GM03348 (cell line): Measurements from ENCODE around the gene GATAD2A.

Experiments used
- DNase-seq: peaks from one replicate; pipeline ENCODE4 v3.0.0; 2012; ENCODE audit warnings: low spot score

GATAD2A gene

DNA sequence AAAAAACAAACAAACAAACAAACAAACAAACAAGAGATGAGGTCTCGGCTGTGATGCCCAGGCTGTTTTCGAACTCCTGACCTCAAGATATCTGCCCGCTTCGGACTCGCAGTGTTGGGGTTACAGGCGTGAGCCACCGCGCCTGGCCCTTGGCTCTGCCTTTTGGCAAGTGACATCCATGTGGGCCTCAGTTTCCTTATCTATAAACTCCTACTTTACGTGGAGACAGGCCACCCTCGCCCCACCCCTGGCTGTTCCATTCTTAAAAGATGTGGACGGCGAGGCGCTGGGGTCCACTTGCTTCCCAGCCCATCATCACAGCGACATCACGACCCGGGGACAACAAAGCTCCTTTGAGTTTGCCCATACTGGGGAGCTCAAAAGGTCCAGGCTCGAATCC is 108.2 kb downstream of the GATAD2A start:
- DNase-seq: no peak

DNA sequence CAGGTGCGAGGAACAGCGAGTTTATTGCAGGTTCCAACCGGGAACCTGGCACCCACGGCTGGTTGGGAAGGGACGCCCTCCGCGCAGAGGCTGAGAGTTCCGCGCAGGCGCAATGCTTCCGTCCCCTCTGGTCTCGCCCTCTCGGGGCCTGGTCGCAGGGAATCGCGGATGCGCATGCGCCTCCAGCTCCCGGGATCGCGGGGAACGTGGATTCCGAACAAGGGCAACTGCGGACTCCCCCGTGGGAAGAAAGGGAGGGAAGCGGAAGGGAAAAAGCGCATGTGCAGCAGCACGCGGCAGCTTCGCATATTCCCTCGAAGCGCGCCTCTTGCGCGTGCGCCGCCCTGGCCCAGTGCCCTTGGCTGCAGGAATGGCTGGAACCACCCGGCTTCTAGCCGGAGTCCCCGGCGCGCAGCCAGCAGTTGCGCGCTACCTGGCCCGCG is 108.8 kb downstream of the GATAD2A start:
- peak; percentile 72 for DNase-seq

DNA sequence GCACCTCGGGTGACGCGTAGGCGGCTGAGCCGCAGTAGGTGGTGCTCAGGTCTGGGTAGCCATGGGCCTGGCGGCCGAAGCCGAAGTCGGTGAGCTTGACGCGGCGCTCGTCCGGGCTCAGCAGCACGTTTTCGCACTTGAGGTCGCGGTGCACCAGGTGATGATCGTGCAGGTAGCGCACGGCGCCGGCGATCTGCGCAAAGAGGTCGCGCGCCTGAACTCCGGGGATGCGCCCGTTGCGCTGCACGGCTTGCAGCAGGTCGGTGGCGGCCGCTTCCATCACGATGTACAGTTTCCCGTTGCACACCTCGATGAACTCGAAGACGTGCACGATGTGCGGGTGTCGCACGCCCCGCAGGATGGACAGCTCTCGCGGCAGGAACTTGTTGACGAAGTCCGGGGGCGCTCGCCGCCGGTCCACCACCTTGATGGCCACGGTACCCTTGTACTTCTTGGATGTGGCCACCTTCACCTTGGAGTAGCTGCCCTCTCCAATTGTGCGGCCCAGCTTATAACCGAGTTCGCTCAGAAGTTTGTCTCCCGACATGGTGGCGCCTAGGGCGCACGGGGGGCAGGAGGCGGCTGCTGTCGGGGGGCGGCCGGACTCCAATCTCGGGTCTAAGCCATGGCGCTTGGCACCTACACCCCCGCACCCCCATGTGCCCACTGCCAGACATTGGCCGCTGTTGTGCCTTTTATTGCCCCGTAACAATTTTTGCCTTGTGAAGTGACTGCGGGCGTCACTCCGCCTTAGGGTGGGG is 109.6 kb downstream of the GATAD2A start, which contains the start of gene TSSK6:
Gene TSSK6, minus strand, starts transcription at position 668 of the 761 bp plus-strand sequence. Its CDS starts 121 bp downstream, at position 547.
- no peak for DNase-seq

DNA sequence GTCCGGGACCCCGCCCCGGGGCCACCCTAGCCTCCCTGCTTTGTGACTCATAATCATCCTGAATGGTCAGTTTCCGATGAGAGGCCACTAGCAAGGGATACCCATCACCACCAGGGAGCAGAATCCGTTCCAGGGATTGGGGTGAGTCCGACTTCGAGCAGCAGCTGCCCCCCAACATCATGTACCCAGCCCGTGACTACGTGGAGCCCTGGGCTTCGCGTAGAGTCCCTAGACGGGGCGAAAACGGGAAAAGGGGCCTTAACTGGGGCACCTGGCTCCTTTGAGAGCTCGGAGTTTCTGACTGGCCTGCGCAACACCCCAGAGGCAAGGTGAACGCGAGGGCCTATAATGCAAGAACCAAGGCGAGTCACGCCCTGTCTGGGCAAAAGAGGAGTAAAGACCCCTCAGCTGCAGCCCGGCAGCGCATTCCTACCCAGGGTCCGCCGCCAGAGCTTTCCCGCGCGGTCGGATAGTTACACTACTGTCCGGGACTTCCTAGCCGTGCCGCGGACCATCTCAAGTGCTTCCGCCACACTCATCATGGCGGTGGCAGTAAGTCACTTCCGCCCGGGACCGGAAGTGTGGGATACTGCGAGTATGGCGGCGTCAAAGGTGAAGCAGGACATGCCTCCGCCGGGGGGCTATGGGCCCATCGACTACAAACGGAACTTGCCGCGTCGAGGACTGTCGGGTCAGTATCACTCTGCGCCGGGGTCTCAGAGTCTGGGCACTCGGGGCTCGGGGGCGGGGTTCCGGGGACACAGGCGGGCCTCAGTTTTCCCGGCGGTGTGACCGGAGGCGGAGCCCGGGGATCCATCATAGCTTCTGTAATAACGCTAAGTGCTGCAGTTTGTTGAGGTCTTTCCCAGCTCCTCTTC is 110.4 kb downstream of the GATAD2A start, which contains the start of gene NDUFA13:
Gene NDUFA13, plus strand, starts transcription at position 584 of the 878 bp plus-strand sequence. Its CDS starts 14 bp downstream, at position 598.
- DNase-seq: peak; percentile 95

DNA sequence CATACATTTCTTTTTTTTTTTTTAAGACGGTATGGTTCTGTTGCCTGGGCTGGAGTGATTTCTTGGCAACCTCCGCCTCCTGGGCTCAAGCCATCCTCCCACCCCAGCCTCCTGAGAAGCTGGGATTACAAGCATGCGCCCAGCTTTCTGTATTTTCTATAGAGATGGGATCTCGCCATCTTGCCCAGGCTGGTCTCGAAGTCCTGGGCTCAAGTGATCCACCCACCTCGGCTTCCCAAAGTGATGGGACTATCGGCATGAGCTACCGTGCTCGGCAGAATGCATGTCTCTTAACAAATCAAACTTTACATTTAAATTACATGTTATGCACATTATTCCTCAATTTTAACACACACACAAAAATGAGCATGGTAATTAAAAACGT is 111.8 kb downstream of the GATAD2A start:
- DNase-seq: no peak

DNA sequence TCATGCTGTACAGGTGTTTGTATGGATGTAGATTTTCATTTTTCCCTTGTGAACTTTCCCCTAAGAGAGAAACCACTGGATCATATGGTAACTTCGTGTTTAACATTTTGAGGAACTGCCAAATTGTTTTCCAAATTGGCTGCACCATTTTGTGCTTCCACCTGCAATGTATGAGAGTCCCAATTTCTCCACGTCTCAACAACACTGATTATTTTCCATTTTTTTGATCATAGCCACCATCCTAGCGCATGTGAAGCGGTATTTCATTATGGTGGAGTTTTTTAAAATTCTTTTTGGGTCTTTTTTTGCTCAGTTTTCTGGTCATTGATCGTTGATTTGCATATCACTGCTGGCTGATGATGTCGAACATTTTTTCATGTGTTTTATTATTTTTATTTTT is 115.5 kb downstream of the GATAD2A start:
- no peak for DNase-seq

DNA sequence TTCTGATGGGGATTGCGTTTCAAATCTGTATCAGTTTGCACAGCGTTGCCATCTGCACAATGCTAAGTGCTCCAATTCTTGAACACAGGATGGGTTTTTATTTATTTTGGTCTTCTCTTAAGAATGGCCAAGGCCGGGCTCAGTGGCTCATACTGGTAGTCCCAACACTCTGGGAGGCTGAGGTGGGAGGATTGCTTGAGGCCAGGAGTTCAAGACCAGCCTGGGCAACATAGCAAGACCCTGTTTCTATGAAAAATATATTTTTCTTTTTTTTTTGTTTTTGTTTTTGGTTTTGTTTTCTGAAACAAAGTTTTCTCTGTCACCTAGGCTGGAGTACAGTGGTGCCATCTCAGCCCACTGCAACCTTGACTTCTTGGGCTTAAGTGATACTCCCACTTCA is 117.7 kb downstream of the GATAD2A start:
- no peak for DNase-seq

DNA sequence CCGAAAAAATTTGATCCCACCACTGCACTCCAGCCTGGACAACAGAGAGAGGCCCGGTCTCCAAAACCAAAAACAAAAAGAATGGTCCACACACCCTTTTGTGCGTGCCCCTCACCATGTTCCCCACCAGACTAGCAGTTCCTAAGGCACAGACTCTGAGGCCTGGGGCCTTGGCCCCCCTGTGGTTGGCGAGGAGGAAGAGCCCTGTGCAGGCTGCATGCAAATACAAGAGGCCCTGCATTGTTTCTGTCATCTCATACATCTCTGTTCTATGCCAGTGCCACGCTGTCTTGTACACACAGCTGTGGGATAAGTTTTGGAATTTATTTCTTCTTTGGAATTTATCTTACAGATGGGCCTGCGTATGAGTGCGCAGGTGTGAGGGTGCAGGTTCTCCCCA is 118.6 kb downstream of the GATAD2A start:
- no peak for DNase-seq

DNA sequence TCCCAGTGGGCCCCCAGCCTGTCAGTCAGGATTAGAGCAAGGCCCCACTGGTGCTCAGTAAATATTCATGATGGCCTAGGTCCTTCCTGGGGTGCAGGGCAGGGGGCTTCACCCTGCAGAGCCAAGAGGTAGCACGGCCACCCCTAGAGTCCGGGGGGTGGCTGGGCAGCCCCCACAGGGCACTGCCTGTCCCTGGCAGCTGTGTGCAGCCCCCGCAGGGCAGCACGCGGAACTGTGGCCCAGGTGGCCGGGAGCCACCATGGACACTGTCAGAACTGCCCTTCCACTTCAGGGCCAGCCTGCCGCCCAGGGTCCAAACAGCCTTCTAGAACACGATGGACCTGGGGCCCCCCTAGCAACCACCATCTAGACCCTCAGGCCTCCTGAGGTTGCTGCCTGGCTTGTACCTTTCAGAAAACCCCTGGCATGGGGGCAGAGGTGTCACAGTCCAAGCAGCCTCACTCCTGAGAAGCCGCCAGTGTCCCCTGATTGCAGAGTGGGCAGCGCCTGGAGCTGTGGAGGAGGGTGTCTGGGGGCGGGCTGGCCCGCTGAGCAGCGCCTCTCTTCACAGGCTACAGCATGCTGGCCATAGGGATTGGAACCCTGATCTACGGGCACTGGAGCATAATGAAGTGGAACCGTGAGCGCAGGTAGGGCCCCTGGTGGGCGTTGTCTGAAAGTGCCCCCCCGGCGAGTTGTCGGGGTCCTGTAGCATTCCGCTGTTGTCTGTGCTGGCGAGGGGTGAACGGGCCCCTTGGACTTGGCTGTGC is 120.3 kb downstream of the GATAD2A start:
- no peak for DNase-seq

DNA sequence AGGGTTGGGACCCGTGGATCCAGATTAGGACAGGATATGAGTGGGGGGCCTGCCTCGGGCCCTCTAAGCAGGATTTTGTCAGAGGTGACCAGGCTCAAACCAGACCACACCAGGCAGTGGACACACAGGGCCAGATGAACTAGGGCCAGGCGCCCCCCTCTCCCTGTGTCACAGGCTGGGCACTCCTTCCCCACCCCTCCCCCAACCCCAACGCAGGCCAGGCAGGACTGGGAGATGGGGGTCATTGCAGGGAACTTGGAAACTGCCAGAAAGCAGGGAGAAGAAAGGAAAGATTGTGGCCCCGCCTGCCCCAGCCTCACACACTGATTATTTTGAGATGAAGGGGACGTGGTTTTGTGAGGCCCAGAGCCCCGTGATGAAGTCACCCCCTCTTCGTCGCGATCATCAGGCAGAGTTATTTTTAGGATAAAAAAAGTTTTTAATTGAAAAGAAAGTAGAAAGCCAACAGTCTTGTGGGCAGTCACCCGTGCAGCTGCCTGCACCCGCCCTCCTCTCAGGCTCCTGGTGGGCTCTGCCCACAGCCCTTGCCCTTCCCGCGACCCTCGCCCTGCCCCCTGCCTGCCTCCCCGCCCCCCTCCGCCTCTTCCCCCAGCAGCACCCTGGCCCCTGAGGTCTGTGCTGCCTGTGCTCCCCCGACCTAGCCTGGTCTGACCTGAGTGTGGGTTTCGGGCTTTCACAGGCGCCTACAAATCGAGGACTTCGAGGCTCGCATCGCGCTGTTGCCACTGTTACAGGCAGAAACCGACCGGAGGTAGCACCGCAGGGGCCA is 121.3 kb downstream of the GATAD2A start:
- DNase-seq: no peak

DNA sequence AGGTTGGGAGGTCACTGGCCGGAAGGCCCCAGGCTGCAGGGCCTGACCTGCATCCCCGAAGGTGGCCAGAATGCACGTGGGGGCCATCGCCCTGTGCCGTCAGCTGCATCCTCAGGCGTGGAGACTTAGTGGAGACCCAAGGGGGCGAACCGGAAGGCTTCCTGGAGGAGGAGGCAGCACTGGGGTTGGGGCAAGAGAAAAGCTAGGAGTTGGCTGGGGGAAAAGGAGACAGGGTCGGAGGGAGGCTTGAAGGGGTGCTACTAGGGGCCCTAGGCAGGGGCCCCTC is 121.8 kb downstream of the GATAD2A start:
- DNase-seq: no peak

DNA sequence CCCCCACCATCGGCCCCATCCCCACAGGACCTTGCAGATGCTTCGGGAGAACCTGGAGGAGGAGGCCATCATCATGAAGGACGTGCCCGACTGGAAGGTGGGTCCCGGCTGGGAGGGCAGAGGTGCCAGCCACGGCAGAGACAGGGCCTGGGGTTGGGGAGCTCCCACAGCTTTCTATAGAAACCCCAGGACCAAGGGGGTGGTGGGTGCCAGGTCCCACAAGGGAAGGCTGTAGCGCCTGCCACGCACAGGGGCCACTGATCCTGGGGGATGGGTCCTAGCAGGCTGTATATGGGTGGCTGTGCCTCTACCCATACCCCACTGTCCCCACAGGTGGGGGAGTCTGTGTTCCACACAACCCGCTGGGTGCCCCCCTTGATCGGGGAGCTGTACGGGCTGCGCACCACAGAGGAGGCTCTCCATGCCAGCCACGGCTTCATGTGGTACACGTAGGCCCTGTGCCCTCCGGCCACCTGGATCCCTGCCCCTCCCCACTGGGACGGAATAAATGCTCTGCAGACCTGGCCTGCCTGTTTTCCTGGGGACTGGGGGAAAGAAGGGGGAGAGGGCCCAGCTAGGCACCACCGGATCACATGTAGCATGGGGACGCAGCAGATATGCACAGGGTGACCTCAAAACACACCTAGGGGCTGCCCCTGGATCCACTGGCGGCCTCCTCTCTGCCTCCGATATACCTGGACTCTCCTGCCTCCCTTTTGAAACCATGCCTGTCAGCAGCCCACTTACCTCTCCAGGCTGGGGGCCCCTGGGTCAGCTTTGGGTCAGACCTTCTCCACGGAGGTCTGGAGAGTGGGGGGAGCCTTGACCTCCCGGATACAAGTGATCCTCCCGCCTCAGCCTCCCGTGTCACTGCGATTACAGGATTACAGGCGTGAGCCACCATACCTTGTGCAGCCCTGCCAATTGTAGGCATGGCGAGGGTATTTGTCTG is 122.5 kb downstream of the GATAD2A start:
- DNase-seq: no peak

DNA sequence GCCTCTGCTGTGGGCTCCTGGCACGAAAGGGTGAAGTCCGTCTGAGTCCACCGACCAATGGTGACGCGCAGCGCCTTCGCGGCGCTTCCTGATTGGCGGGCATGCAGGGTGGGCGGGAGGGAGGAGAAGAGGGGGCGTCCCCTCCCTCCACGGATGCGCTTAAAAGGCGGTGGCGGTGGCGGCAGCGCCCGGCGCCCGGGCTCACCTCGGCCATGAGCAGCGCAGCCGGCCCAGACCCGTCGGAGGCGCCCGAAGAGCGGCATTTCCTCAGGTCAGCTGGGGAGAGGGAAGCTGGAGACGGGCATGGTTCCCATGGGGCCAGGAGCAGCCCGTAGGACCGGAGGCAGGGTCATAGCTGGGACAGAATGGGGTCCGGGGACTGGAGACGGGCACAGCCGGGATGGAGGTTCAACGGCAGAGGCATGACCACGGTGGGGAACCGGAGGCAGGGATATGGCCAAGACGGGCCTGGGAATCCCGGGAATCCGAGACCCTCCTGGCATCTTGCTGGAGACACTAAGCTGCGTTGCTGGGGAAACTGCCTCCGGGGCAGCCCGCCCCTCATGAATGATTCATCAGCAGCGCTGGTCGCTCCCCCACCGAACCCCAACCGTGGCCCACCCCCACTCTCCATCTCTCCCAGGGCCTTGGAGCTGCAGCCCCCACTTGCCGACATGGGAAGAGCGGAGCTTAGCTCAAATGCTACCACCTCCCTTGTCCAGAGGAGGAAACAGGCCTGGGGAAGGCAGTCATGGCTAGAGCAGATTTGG is 123.4 kb downstream of the GATAD2A start, which contains the start of gene YJEFN3:
Gene YJEFN3, plus strand, starts transcription at position 191 of the 770 bp plus-strand sequence. Its CDS starts 22 bp downstream, at position 213.
- no peak for DNase-seq

DNA sequence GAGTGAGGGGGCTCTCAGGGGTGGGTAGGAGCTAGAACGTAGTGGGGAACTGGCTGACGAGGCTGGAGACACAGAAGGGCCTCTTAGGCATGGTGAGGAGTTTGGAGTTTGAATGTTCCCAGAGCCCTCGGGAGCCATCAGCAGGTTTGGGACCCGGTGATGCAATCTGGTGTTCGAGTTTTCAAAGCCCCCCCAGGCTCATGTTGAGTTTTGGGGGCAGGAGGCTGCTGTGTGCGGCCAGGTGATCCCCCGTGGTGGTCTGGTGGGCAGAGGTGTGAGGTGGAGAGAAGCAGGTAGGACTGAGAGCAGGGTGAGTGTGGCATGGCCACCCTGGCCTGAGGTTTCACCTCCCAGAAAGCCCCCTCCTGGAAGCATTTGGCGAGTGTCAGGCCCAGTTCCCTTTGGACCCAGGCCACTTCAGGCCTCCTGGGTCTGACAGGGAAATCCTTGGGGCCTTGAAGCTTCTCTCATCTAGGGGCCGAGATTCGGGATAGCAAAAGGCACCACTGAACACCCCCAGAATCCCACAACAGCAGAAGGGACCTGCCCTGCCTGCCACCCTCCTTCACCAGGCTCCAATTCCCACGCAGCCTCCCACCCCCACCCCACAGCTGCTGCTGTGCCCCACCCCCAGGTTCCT is 124.4 kb downstream of the GATAD2A start:
- DNase-seq: no peak

DNA sequence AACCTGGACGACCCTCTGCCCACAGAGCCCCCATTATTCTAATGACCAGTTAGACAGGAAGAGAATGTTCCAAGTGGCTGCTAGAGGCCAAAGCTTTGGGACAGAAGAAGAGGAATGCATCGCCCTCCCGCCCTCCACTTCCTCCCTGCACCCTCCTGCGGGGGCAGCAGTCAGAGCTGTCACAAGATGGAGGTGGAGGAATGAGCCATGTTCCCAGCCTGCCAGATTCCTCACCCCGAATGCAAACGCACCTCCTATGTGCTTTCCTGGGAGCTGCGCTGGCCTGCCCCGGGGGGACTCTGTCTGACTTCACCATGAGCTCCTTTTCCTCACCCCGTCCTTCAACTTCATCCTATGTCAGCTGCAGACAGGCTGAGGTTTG is 124.9 kb downstream of the GATAD2A start:
- DNase-seq: peak; percentile 61

DNA sequence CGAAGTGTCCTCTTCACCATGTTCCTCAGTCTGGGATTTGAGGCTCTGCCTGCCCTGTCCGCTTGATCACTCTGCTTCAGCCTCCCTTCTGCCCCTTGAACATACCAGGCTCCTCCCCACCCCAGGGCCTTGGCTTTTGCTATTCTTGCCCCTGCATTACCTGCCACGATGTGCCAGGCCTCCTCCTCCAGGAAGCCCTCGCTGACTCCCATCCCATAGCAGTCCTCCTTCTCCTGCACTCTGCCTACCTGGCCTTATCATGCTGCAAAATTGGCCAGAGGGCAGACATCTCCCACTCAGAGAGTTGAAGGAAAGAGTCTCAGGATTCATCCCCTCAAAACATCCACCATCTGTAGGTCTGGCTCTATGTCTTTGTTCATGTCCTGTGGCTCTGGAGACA is 125.4 kb downstream of the GATAD2A start:
- no peak for DNase-seq

DNA sequence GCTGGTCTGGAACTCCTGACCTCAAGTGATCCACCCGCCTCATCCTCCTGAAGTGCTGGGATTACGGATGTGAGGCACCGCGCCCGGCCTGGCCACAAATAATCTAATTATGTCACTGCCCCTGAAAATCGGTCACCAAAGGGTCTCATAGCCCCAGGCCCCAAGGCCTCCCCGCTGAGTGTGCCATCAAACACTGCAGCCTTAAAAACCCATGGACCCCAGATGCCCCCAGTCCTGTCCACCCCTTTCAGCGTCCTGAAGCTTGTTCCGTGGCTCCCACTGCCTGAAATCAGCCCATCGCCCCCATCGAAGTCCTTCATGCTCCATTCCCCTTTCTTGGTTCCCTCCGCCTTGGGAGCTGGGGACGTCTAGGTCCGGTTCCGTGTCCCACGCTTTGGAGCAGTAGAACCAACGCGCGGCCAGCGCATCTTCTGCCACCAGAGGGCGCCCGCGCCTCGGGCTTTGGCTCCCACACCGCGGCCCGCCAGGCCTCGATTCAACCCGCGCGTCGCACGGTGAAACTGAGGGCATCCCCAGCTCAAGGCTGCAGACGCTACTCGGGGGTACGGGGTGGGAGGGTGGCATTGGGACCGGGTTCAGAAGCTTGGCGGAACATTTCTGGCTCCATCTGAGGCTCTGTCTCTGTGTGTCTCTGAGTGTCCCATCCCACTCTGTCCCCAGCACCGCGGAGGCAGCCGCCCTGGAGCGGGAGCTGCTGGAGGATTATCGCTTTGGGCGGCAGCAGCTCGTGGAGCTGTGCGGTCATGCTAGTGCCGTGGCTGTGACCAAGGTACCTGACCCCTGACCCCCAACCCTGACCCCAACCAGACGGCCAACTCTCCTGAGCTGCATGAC is 126.7 kb downstream of the GATAD2A start:
- DNase-seq: peak; percentile 93
